Right atrium auricular region (tissue), 2 donors: ENCODE results near the gene CRAMP1. TPM values are rescaled to one million over a fixed set of nuclear protein-coding genes. Genes with fewer than 3 reads are reported as not detected.

Experiments used
- DNase-seq: peaks from one replicate; pipeline ENCODE4 v3.0.0-alpha.2; 2019; ENCODE audit warnings: low spot score
- H3K27ac ChIP-seq, 2 donors: fragments of 200-600 bp; sonication (generic); 1 replicate in 1 of 2; 2 replicates in 1 of 2; pipeline ENCODE4 v1.5.1; 2016 to 2019
- H3K27me3 ChIP-seq, 2 donors: fragments of 200-600 bp; sonication (generic); one replicate each; pipeline versions ENCODE4 v1.5.1 to v1.6.0; 2017 to 2019
- H3K36me3 ChIP-seq: fragments of 200-600 bp; sonication (generic); one replicate; pipeline ENCODE4 v1.5.1; 2016
- H3K4me1 ChIP-seq, 2 donors: fragments of 200-600 bp; sonication (generic); one replicate each; pipeline versions ENCODE4 v1.5.1 to v1.6.0; 2017 to 2019
- H3K4me3 ChIP-seq, 2 donors: fragments of 200-600 bp; sonication (generic); 1 replicate in 1 of 2; 2 replicates in 1 of 2; pipeline ENCODE4 v1.5.1; 2017 to 2019; ENCODE audit warnings: mild to moderate bottlenecking in 1 of 2, moderate library complexity in 1 of 2
- H3K9me3 ChIP-seq, 2 donors: fragments of 200-600 bp; sonication (generic); one replicate each; pipeline ENCODE4 v1.5.1; 2019
- CTCF ChIP-seq, 2 donors: fragments of 200-600 bp; sonication (generic); IDR thresholded peaks; one replicate each; pipeline ENCODE4 v1.5.1; 2019; ENCODE audit warnings: antibody characterized with exemption in 2 of 2
- total RNA-seq, 2 donors: library from RNA; depleted of rRNA; stranded (reverse); fragments of >200 nt; gene quantifications; one replicate each; pipeline ENCODE4 v1.1.0, GENCODE V29; 2016

The CRAMP1 gene
- total RNA-seq, 2 donors from 2014 or later, result 7.7 to 9.7 TPM

GRCh38 chr16:1674751-1675664 lies 62.8 kb downstream of the CRAMP1 start:
- Histone ChIP-seq H3K9me3 (no peaks in the 10 kb centered on the region), H3K27ac (no peak overlapping the region), H3K4me1 (peaks cover 0 to 18% of the 10 kb centered on the region in 2 donors), H3K4me3 (no peak overlapping the region), H3K36me3 (peaks cover 58% of the 10 kb centered on the region), H3K27me3 (no peaks in the 10 kb centered on the region)
- no peak for TF ChIP-seq CTCF (IDR thresholded peaks at IDR 0.05)
- no peak for DNase-seq

GRCh38 chr16:1676661-1677060 lies 64.5 kb downstream of the CRAMP1 start:
- no peak overlapping the region for H3K4me3 ChIP-seq
- no peaks in the 10 kb centered on the region for H3K9me3 ChIP-seq
- no peak overlapping the region for H3K27ac ChIP-seq
- no peak for TF ChIP-seq CTCF (IDR thresholded peaks at IDR 0.05)
- H3K27me3 ChIP-seq, result no peaks in the 10 kb centered on the region
- peaks cover 0 to 18% of the 10 kb centered on the region in 2 donors for H3K4me1 ChIP-seq
- H3K36me3 ChIP-seq, result peaks cover 41% of the 10 kb centered on the region
- no peak for DNase-seq

GRCh38 chr16:1677339-1677738 lies 65.2 kb downstream of the CRAMP1 start:
- Histone ChIP-seq H3K9me3 (no peaks in the 10 kb centered on the region), H3K27me3 (no peaks in the 10 kb centered on the region), H3K4me1 (peaks cover 0 to 18% of the 10 kb centered on the region in 2 donors), H3K4me3 (peak overlapping the region in 1 of 2 donors; percentile 80), H3K36me3 (peaks cover 34% of the 10 kb centered on the region), H3K27ac (no peak overlapping the region)
- no peak for TF ChIP-seq CTCF (IDR thresholded peaks at IDR 0.05)
- no peak for DNase-seq

GRCh38 chr16:1677942-1678499 lies 65.9 kb downstream of the CRAMP1 start, which contains the start of gene JPT2:
JPT2 (plus strand) TSS chr16:1678279; CDS start chr16:1678313, 34 bp downstream.
- H3K4me1 ChIP-seq, result peaks cover 0 to 18% of the 10 kb centered on the region in 2 donors
- peaks cover 29% of the 10 kb centered on the region for H3K36me3 ChIP-seq
- peak within 1 kb of the TSS; percentile 57 to 80 for H3K4me3 ChIP-seq
- DNase-seq, result peak; percentile 94
- no peaks in the 10 kb centered on the region for H3K9me3 ChIP-seq
- peak within 1 kb of the TSS; percentile 75 to 80 for H3K27ac ChIP-seq
- TF ChIP-seq CTCF (IDR thresholded peaks at IDR 0.05), result no peak
- H3K27me3 ChIP-seq, result no peaks in the 10 kb centered on the region

DNA sequence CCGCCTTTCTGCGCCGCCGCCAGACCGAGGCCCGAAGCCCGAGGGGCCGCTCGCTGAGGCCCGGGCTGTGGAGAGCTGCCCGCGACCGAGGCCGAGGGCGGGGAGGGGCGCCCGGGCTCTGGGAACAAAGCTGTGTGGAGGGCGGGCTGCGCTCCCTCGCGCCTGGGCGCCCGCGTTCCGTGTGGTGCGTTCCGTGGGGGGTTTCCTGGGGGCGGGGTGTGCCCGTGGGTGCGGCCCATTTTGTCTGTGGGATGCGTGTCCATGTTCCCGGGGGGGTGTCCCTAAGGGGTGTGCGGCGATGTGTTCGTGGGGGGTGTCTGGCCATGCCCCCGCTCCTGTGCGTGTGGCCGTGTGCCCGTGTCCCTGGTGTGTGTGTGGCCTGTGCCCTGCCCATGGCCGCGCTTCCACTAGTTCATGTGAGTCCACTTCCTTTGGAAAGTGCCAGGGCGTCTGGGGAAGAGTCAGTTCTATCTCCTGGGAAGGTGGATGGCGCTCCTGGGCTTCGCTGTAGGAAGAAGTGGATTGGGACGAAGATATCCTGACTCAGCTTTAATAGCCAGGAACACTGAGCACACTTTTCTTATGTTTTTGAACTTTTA lies 66.4 kb downstream of the CRAMP1 start:
- H3K9me3 ChIP-seq, result no peaks in the 10 kb centered on the region
- H3K36me3 ChIP-seq, result peaks cover 25% of the 10 kb centered on the region
- peak overlapping the region; percentile 57 to 80 for H3K4me3 ChIP-seq
- H3K27ac ChIP-seq, result peak overlapping the region; percentile 75 to 80
- DNase-seq, result no peak
- H3K4me1 ChIP-seq, result peaks cover 0 to 15% of the 10 kb centered on the region in 2 donors
- TF ChIP-seq CTCF (IDR thresholded peaks at IDR 0.05), result no peak
- no peaks in the 10 kb centered on the region for H3K27me3 ChIP-seq
